Common myeloid progenitor, CD34-positive (primary cell): ENCODE data around the gene RYR2.

Experiments
- CTCF ChIA-PET: fragments of 350-600 bp; sonication (Branson Sonifier 250); formaldehyde crosslinking; loops from one replicate; lab custom pipeline; 2021; ENCODE audit warnings: antibody characterized with exemption; lab: Charles Lee
- POLR2A ChIA-PET: fragments of 350-600 bp; sonication (Branson Sonifier 250); formaldehyde crosslinking; loops from one replicate; lab custom pipeline; 2021; ENCODE audit warnings: antibody characterized with exemption; lab: Charles Lee
- DNase-seq, 3 donors: peaks; one replicate each; pipeline versions ENCODE4 v3.0.0 to v3.0.0-alpha.2; 2013
- H3K27ac ChIP-seq, 2 experiments: 1 replicate in 1 of 2; 2 replicates in 1 of 2; pipeline ENCODE4 v1.7.0; 2013; ENCODE audit warnings: inconsistent platforms in 2 of 2, low read length in 2 of 2, mild to moderate bottlenecking in 2 of 2, low read depth in 1 of 2, moderate library complexity in 1 of 2; ENCODE audit not compliant: severe bottlenecking in 2 of 2, insufficient read depth in 1 of 2, poor library complexity in 1 of 2
- H3K27me3 ChIP-seq, 5 experiments: replicated peaks in 2 of 5; 1 replicate in 3 of 5; 2 replicates in 2 of 5; pipeline versions ENCODE4 v1.6.1 to v1.7.0; 2013; ENCODE audit warnings: low read length in 4 of 5, mild to moderate bottlenecking in 2 of 5, moderate library complexity in 2 of 5, inconsistent platforms in 1 of 5; ENCODE audit not compliant: insufficient read depth in 5 of 5, control insufficient read depth in 4 of 5
- H3K36me3 ChIP-seq, 4 experiments: 1 replicate in 2 of 4; 2 replicates in 2 of 4; pipeline versions ENCODE4 v1.6.1 to v1.7.0; 2013; ENCODE audit warnings: low read length in 3 of 4, control low read depth in 1 of 4, mild to moderate bottlenecking in 1 of 4; ENCODE audit not compliant: control insufficient read depth in 4 of 4, insufficient read depth in 4 of 4
- H3K4me1 ChIP-seq, 4 experiments: 1 replicate in 3 of 4; 2 replicates in 1 of 4; pipeline versions ENCODE4 v1.6.1 to v1.7.1; 2013; ENCODE audit warnings: low read length in 3 of 4, mild to moderate bottlenecking in 3 of 4, control low read depth in 1 of 4, inconsistent platforms in 1 of 4, moderate library complexity in 1 of 4; ENCODE audit not compliant: control insufficient read depth in 4 of 4, insufficient read depth in 4 of 4; ENCODE audit errors: control extremely low read depth in 1 of 4
- H3K4me3 ChIP-seq, 7 experiments: 1 replicate in 4 of 7; 2 replicates in 3 of 7; pipeline versions ENCODE4 v1.5.1 to v1.7.0; 2013; ENCODE audit warnings: mild to moderate bottlenecking in 7 of 7, low read length in 6 of 7, moderate library complexity in 6 of 7, inconsistent platforms in 2 of 7, low read depth in 2 of 7, control low read depth in 1 of 7; ENCODE audit not compliant: insufficient read depth in 4 of 7, control insufficient read depth in 1 of 7; ENCODE audit errors: extremely low read depth in 1 of 7
- H3K9me3 ChIP-seq, 5 experiments: 1 replicate in 4 of 5; 2 replicates in 1 of 5; pipeline versions ENCODE4 v1.6.1 to v1.7.1; 2013; ENCODE audit warnings: low read length in 4 of 5, mild to moderate bottlenecking in 2 of 5, inconsistent platforms in 1 of 5, low read depth in 1 of 5, moderate library complexity in 1 of 5; ENCODE audit not compliant: control insufficient read depth in 4 of 5, insufficient read depth in 2 of 5; ENCODE audit errors: control extremely low read depth in 1 of 5
- WGBS: methylation state at CpG from one replicate; pipeline ENCODE4 v1.1.5; 2013; ENCODE audit not compliant: insufficient coverage; 5-methylcytosine and 5-hydroxymethylcytosine counted together

The RYR2 gene

GRCh38 chr1:237500566-237500965 is 458.6 kb downstream of the RYR2 start:
- ChIA-PET CTCF (no interaction called here), POLR2A (no interaction called here)
- Histone ChIP-seq H3K9me3 (no peaks in the 10 kb centered on the region), H3K27ac (no peak overlapping the region), H3K27me3 (no peaks in the 10 kb centered on the region), H3K36me3 (no peaks in the 10 kb centered on the region), H3K4me3 (no peak overlapping the region), H3K4me1 (no peaks in the 10 kb centered on the region)
- no peak for DNase-seq
- 94% methylated on average over 3 of the region's 6 CpGs for WGBS

GRCh38 chr1:237503292-237503691 is 461.3 kb downstream of the RYR2 start:
- no peak for DNase-seq
- Histone ChIP-seq H3K27me3 (no peaks in the 10 kb centered on the region), H3K4me1 (no peaks in the 10 kb centered on the region), H3K27ac (no peak overlapping the region), H3K36me3 (no peaks in the 10 kb centered on the region), H3K4me3 (no peak overlapping the region), H3K9me3 (no peaks in the 10 kb centered on the region)
- POLR2A ChIA-PET, result no interaction called here
- CTCF ChIA-PET, result no interaction called here
- WGBS, result 84% methylated on average over 8 of the region's 8 CpGs

- Histone ChIP-seq H3K27ac (no peak overlapping the region), H3K9me3 (no peaks in the 10 kb centered on the region), H3K27me3 (no peaks in the 10 kb centered on the region), H3K4me1 (no peaks in the 10 kb centered on the region), H3K36me3 (no peaks in the 10 kb centered on the region), H3K4me3 (no peak overlapping the region)
- ChIA-PET CTCF (no interaction called here), POLR2A (no interaction called here)
- 100% methylated on average over 1 of the region's 2 CpGs for WGBS
- no peak for DNase-seq
These were observed 465.0 kb downstream of the RYR2 start for GRCh38 chr1:237507005-237507404.

GRCh38 chr1:237509748-237510147 is 467.8 kb downstream of the RYR2 start:
- Histone ChIP-seq H3K36me3 (no peaks in the 10 kb centered on the region), H3K4me1 (no peaks in the 10 kb centered on the region), H3K9me3 (no peaks in the 10 kb centered on the region), H3K4me3 (no peak overlapping the region), H3K27me3 (no peaks in the 10 kb centered on the region), H3K27ac (no peak overlapping the region)
- 92% methylated on average over 2 of the region's 2 CpGs for WGBS
- no peak for DNase-seq
- CTCF ChIA-PET, result no interaction called here
- POLR2A ChIA-PET, result no interaction called here

GRCh38 chr1:237525102-237525501 is 483.1 kb downstream of the RYR2 start:
- H3K4me1 ChIP-seq, result no peaks in the 10 kb centered on the region
- POLR2A ChIA-PET, result no interaction called here
- H3K4me3 ChIP-seq, result no peak overlapping the region
- no peak for DNase-seq
- H3K36me3 ChIP-seq, result no peaks in the 10 kb centered on the region
- 90% methylated on average over 2 of the region's 3 CpGs for WGBS
- H3K9me3 ChIP-seq, result peaks cover 0 to 2% (median 0%) of the 10 kb centered on the region in 5 experiments
- CTCF ChIA-PET, result no interaction called here
- H3K27ac ChIP-seq, result no peak overlapping the region
- no peaks in the 10 kb centered on the region for H3K27me3 ChIP-seq

- no peak overlapping the region for H3K4me3 ChIP-seq
- H3K9me3 ChIP-seq, result peaks cover 0 to 2% (median 0%) of the 10 kb centered on the region in 5 experiments
- no peaks in the 10 kb centered on the region for H3K4me1 ChIP-seq
- CTCF ChIA-PET, result no interaction called here
- no peaks in the 10 kb centered on the region for H3K36me3 ChIP-seq
- WGBS, result 100% methylated on average over 3 of the region's 4 CpGs
- H3K27ac ChIP-seq, result no peak overlapping the region
- H3K27me3 ChIP-seq, result no peaks in the 10 kb centered on the region
- POLR2A ChIA-PET, result no interaction called here
- no peak for DNase-seq
These were observed 485.8 kb downstream of the RYR2 start for GRCh38 chr1:237527761-237528160.

- Histone ChIP-seq H3K4me1 (no peaks in the 10 kb centered on the region), H3K27me3 (no peaks in the 10 kb centered on the region), H3K4me3 (no peak overlapping the region), H3K9me3 (peaks cover 0 to 2% (median 0%) of the 10 kb centered on the region in 5 experiments), H3K27ac (no peak overlapping the region), H3K36me3 (no peaks in the 10 kb centered on the region)
- no peak for DNase-seq
- ChIA-PET CTCF (no interaction called here), POLR2A (no interaction called here)
- no CpG with 5 or more reads among the region's 2 CpGs for WGBS
These were observed 486.6 kb downstream of the RYR2 start for GRCh38 chr1:237528545-237528944.
